ENCODE data around the gene TENM3.

DNA sequence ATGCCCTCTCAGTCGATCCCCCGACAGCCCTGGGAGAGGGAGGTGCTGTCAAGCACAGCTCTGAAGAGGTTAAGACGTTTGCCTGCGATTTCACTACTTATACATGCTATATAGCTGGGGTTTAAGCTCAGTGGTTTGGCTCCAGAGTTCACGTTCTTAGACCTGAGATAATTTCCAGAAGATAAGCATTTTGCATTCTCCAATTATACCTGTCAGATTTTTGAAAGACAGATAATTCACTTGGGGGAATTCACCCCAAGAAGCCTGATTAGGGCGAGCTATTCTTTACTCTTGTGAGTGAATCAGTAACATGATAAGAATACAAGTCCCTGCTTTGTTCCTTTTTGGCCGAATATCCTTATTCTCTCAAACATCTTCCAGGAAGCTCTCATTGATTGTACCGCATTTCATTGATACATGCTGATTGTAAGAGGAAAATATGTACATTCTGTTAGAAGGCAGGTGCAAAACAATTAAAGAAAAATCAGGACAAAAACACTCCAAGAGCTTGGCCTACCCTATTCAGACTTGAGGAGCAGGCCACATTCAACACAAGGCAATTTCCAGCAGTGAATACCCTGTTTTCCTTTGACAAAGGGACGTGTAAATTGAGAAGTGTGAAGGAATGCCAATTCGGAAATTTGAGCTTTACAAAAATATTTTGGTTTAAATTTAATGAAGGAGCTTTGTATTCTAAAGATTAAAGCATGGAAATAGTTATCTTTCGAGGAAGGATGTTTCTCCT is 30.2 kb downstream of the TENM3 start:
- no peak for TF ChIP-seq PREB (CRISPR knock-in tag; IDR thresholded peaks at IDR 0.05; ENCODE audit: borderline replicate concordance)
- no peak for TF ChIP-seq ATF3 (CRISPR knock-in tag; conservative IDR thresholded peaks at IDR 0.05)
- TF ChIP-seq HMGA2 (CRISPR knock-in tag; IDR thresholded peaks at IDR 0.05): no peak
- no peak for TF ChIP-seq TP53 (CRISPR knock-in tag; IDR thresholded peaks at IDR 0.05)
